Parathyroid adenoma (tissue), 2 donors: Measurements from ENCODE around the gene TOPAZ1.
A peak's percentile ranks its signal among the peaks of the same experiment; 100 is the strongest.

ENCODE experiments used
- H2AFZ ChIP-seq: fragments of 300-600 bp; sonication (generic); one replicate; pipeline ENCODE4 v1.7.0; 2017; ENCODE audit warnings: antibody characterized with exemption, mild to moderate bottlenecking
- H3K27ac ChIP-seq: fragments of 300-600 bp; sonication (generic); one replicate; pipeline ENCODE4 v1.7.0; 2017
- H3K27me3 ChIP-seq: fragments of 300-600 bp; sonication (generic); one replicate; pipeline ENCODE4 v1.7.0; 2017; ENCODE audit warnings: low read length; ENCODE audit not compliant: control insufficient read depth, insufficient read depth
- H3K36me3 ChIP-seq: fragments of 300-600 bp; sonication (generic); one replicate; pipeline ENCODE4 v1.7.0; 2017; ENCODE audit warnings: low read length; ENCODE audit not compliant: control insufficient read depth, insufficient read depth
- H3K4me1 ChIP-seq: fragments of 300-600 bp; sonication (generic); one replicate; pipeline ENCODE4 v1.7.0; 2017; ENCODE audit warnings: control low read depth
- H3K4me2 ChIP-seq: fragments of 300-600 bp; sonication (generic); one replicate; pipeline ENCODE4 v1.7.0; 2017; ENCODE audit warnings: low read length
- H3K4me3 ChIP-seq: fragments of 300-600 bp; sonication (generic); one replicate; pipeline ENCODE4 v1.7.0; 2017; ENCODE audit warnings: low read depth, low read length
- H3K79me2 ChIP-seq: fragments of 300-600 bp; sonication (generic); one replicate; pipeline ENCODE4 v1.7.0; 2017; ENCODE audit warnings: control low read depth
- H3K9ac ChIP-seq: fragments of 300-600 bp; sonication (generic); one replicate; pipeline ENCODE4 v1.7.0; 2017; ENCODE audit warnings: mild to moderate bottlenecking
- H3K9me3 ChIP-seq: fragments of 300-600 bp; sonication (generic); one replicate; pipeline ENCODE4 v1.7.0; 2017; ENCODE audit warnings: low read length; ENCODE audit not compliant: control insufficient read depth
- TF ChIP-seq, protein P1 (sequence below): fragments of 300-600 bp; sonication (generic); IDR thresholded peaks from one replicate; pipeline ENCODE4 v1.7.0; 2017; ENCODE audit warnings: antibody characterized with exemption, mild to moderate bottlenecking
- donor health status: primary hyperparathyroidism.

Gene TOPAZ1

DNA sequence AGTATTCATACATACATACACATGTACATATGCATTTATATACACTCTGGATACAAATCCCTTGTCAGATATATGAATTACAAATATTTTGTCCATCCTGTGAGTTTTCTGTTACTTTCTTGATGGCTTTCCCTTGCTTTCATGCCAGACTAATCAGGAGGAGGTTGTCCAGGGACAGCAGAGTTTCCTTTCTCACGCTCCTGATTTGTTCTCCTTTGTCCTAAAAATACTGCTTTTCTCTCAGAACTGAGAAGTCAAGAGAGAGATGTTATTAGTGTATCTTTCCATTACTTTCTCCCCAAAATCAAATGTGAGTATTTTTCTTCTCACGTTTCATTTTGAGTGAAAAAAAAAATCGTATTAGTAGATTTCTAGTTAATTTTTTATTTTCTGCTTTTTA is 84.8 kb downstream of the TOPAZ1 start:
- Histone ChIP-seq H3K27ac (no peak overlapping the region), H2AFZ (no peak overlapping the region), H3K4me3 (no peak overlapping the region), H3K27me3 (no peaks in the 10 kb centered on the region), H3K79me2 (no peaks in the 10 kb centered on the region), H3K36me3 (no peaks in the 10 kb centered on the region), H3K4me2 (no peak overlapping the region), H3K9ac (no peak overlapping the region), H3K9me3 (no peaks in the 10 kb centered on the region), H3K4me1 (peaks cover 6% of the 10 kb centered on the region)
- TF ChIP-seq, protein P1, sequence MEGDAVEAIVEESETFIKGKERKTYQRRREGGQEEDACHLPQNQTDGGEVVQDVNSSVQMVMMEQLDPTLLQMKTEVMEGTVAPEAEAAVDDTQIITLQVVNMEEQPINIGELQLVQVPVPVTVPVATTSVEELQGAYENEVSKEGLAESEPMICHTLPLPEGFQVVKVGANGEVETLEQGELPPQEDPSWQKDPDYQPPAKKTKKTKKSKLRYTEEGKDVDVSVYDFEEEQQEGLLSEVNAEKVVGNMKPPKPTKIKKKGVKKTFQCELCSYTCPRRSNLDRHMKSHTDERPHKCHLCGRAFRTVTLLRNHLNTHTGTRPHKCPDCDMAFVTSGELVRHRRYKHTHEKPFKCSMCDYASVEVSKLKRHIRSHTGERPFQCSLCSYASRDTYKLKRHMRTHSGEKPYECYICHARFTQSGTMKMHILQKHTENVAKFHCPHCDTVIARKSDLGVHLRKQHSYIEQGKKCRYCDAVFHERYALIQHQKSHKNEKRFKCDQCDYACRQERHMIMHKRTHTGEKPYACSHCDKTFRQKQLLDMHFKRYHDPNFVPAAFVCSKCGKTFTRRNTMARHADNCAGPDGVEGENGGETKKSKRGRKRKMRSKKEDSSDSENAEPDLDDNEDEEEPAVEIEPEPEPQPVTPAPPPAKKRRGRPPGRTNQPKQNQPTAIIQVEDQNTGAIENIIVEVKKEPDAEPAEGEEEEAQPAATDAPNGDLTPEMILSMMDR: no peak

DNA sequence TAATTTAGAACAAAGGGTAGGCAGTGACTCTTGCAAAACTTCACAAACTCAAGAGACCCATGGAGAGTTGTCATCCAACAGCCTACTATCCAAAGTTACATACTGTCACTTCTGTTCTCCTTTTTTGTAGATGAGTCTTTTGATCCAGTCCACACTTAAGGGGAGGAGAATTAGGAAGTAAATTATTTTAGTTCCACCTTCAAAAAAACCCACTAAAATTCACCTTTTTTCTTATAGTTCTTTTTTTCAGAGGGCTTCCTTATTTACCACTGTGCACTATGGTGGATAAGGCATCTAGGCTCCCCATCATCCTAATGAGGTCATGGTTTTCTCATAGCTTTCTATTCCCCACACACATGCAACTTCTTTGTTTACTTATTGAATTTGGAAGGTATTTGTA is 88.3 kb downstream of the TOPAZ1 start:
- Histone ChIP-seq H3K27me3 (no peaks in the 10 kb centered on the region), H3K9ac (no peak overlapping the region), H3K27ac (no peak overlapping the region), H2AFZ (no peak overlapping the region), H3K9me3 (no peaks in the 10 kb centered on the region), H3K4me2 (no peak overlapping the region), H3K4me1 (no peaks in the 10 kb centered on the region), H3K79me2 (no peaks in the 10 kb centered on the region), H3K36me3 (no peaks in the 10 kb centered on the region), H3K4me3 (no peak overlapping the region)
- TF ChIP-seq, protein P1: no peak

DNA sequence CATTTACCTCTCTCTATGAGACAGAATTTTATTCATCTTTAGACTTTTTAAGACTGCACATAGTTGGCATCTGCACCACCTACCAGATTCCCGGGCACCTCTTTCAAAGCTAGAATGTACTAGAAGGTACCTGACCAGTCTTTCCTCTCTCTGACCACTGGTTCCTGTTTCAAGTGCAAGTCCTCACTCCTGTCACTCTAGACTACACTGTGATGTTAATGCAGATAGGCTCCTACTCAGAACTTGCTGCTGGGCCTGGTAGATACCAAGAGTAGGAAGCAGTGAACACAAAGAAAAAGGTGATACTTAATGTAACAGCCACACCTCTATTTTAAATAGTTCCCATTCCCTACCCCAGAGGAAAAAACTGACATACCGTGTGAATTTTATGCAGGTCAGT is 88.8 kb downstream of the TOPAZ1 start:
- TF ChIP-seq, protein P1: no peak
- no peak overlapping the region for H3K4me2 ChIP-seq
- H3K27ac ChIP-seq: no peak overlapping the region
- no peaks in the 10 kb centered on the region for H3K79me2 ChIP-seq
- no peaks in the 10 kb centered on the region for H3K36me3 ChIP-seq
- no peak overlapping the region for H2AFZ ChIP-seq
- no peaks in the 10 kb centered on the region for H3K4me1 ChIP-seq
- H3K9me3 ChIP-seq: no peaks in the 10 kb centered on the region
- no peak overlapping the region for H3K4me3 ChIP-seq
- H3K27me3 ChIP-seq: no peaks in the 10 kb centered on the region
- no peak overlapping the region for H3K9ac ChIP-seq

DNA sequence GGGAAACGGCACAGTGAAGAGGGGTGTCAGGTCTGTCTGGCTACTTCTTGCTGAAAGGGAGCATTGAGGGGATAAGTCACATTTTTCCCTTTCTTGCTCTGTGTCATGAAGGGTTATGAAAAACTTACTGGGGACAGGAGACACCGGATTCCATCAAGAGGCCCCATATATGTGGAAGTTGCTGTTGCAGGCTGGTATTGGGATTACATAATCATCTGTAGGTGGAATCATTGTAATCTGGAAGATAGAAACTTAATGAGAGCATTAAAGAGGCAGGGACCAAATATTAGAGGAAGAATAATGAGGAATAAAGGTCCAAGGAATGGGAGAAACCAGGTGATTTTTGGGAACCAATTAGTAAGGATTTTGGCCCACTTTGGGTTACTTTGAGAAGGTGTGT is 92.6 kb downstream of the TOPAZ1 start:
- Histone ChIP-seq H3K9ac (no peak overlapping the region), H3K4me2 (no peak overlapping the region)

DNA sequence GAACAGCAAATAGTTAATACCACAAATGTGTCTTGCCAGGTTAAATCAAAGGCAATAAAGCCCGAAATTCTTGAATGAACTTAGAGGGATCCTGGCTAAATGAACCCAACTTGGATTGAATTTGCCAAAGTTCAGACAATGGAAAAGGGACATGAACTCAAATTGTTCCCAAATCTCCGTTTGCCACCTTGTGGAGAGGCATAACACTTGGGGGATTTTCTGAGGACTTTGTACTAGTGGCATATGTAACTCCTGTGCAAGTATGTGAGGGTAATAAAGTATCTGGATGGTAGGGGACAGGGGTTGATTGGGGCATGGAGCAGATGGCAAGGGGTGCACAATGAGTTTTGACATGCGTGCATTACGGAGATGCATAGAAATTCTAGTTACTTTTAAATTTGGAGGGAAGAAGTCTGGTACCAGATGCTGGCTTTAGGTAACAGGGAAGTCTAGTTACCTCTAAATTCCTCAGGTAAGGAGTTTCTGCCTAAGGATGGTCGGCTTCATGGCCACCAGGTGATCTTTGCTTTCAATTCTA is 95.6 kb downstream of the TOPAZ1 start:
- no peaks in the 10 kb centered on the region for H3K79me2 ChIP-seq
- H3K27me3 ChIP-seq: no peaks in the 10 kb centered on the region
- H3K36me3 ChIP-seq: no peaks in the 10 kb centered on the region
- peak overlapping the region; percentile 99 for H2AFZ ChIP-seq
- peak overlapping the region; percentile 97 for H3K4me2 ChIP-seq
- H3K9ac ChIP-seq: peak overlapping the region; percentile 77
- H3K27ac ChIP-seq: peak overlapping the region; percentile 97
- no peaks in the 10 kb centered on the region for H3K9me3 ChIP-seq
- TF ChIP-seq, protein P1: no peak
- peak overlapping the region; percentile 97 for H3K4me3 ChIP-seq
- no peaks in the 10 kb centered on the region for H3K4me1 ChIP-seq

More for the DNA sequence above, 92.6 kb downstream of the TOPAZ1 start:
- Histone ChIP-seq H3K79me2 (no peaks in the 10 kb centered on the region), H3K27ac (no peak overlapping the region), H3K36me3 (no peaks in the 10 kb centered on the region), H3K4me1 (no peaks in the 10 kb centered on the region), H3K27me3 (no peaks in the 10 kb centered on the region), H3K9me3 (no peaks in the 10 kb centered on the region), H2AFZ (no peak overlapping the region), H3K4me3 (no peak overlapping the region)
- TF ChIP-seq, protein P1: no peak
